NCI-H345 treated with DMSO at 0.1 percent for 48 hours (cell line): ENCODE measurements around the gene ASMT.
"Not testable (repeated sequence)": the region's sequence is repeated elsewhere in the genome, so short reads cannot be mapped to it uniquely, and the experiment has no call there.

Experiments
- DNase-seq: peaks from one replicate; lab custom pipeline; 2025; ENCODE audit not compliant: unreplicated experiment; lab: John Stamatoyannopoulos, UW

The ASMT gene

DNA sequence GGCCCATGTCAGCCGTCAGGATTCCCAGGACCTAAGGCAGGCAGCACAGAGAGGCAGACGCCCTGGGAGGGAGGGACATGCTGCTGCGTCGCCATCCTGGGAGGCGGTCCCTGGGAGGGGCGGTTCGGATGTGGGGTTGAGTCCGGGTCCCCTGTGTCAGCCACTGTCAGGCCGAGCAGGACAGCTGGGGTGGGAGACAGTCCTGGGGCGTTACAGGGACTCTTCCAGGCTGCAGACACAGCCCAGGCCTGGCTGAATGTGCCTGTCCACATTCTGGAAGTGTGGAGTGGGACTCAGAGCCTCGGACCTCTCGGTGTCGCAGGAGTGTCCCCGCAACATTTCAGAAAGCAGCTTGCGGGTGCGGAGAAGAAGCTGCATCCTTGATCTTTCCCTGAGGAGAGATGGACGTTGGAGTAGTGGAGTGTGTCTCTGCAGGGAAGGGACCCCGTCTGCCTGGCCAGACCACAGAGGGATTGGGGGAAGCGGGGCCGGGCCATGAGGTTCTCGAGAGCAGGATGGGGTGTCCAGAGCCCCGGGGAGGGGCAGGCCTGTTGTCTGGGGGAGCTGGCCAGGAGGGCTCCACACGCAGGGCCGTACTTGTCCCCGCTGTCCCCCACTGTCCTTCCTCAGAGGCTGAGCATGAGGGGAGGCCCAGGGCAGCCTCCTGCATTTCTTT is 17.4 kb upstream of the ASMT start:
- no peak for DNase-seq

DNA sequence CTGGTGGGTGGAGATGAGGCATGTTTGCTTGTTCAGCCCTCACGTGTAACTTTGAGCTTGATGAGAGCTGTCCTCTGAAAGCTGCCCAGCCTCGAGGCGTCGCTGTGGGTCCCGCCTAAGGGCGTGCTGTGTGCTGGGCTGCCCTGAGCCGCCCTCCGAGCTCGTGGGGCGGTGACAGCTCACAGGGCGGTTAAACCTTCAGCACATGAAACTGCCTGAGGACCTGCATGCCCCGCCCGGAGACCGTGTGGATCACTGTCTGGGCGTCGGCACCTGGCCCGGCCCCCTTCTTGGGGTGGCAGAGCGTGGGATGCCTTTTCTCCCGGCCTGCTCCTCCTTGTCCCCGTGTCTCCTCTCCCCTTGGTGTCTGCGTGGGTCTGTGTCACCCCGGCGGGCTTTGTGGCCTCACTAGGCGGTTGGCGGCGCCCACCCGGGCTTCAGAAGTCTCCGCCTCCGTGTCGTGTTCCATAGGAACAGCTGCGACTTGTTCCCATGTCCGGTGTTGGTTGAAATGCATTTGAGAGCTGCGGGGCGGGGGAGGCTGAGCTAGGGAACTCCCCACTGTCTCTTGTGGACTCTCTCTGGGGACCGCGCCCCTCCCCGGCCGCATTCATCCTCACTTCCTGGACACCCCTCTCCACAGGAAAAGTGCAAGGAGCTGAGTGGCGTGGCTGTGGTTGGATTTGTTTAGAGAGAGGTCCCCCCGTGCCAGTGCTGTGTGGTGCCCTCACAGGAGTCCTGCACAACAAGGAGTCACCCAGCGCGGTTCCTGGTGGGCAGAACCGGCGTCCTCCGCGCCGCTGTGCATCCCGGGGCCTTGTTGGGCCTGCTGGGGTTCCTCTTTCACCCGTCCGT is 16.6 kb upstream of the ASMT start:
- no peak for DNase-seq

DNA sequence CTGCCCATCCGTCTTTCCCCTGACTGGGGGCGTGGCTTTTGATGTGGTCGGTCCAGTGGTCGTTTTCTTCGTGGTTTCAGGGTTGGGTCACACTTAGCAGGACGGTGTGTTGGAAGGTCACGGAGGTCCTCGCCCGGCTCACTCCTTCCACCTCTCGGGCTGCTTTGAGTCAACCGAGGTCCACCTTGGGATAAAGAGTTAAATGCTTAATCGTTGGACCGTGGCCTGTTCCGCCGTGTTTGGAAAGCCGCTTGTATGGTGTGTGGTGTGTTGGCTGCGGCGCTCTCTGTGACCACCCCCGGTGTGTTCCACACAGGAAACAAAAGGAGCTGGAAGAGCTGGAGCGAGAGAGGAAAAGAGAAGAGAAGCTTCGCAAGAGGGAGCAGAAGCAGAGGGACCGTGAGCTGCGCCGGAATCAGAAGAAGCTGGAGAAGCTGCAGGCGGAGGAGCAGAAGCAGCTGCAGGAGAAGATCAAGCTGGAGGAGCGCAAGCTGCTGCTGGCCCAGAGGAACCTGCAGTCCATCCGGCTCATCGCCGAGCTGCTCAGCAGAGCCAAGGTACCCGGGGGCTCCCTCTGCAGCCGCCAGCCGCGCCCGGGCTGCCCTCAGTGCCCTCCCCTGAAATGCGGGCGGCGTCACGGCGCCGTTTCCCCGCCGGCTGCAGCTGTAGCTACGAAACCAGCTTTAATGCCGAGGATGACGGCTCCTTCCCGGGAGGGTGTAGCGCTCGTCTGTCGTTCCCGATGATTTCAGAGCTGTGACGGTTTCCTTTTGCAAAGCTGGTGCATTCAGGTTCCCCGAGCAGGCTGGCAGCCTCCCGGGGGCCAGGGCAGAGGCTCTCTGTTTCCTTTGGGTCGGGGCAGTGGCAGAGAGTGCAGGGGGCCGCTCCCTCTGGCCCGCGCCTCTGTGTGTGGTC is 15.7 kb upstream of the ASMT start:
- DNase-seq: no peak

DNA sequence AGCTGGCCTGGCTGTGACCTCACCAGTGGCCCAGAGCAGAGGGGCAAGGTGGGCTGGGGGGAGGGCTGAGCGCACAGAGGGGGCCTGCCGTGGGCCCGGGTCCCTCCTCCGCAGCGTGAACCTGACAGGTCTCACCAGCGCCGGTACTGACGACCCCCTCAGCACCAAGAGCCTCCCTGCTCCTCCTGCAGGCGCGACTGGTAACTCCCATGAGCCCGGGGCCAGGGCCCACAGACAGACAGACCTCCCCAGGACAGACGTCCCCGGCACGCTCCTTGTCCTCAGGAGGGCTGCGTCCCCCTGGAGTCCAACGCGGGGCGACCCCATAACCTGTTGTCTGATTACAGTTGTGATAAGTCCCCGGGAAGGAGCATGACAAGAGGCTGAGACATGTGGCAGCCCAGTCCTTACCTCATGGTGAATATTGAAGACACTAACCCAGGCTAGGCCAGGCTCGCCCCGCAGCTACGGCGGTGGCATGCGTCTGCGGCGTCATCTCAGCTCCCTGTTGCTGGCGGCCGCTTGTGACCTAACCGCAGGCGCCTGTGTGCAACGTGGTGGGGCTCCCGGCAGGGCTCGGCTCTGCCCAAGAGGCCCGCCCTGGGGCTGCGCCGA is 15.0 kb upstream of the ASMT start:
- no peak for DNase-seq

DNA sequence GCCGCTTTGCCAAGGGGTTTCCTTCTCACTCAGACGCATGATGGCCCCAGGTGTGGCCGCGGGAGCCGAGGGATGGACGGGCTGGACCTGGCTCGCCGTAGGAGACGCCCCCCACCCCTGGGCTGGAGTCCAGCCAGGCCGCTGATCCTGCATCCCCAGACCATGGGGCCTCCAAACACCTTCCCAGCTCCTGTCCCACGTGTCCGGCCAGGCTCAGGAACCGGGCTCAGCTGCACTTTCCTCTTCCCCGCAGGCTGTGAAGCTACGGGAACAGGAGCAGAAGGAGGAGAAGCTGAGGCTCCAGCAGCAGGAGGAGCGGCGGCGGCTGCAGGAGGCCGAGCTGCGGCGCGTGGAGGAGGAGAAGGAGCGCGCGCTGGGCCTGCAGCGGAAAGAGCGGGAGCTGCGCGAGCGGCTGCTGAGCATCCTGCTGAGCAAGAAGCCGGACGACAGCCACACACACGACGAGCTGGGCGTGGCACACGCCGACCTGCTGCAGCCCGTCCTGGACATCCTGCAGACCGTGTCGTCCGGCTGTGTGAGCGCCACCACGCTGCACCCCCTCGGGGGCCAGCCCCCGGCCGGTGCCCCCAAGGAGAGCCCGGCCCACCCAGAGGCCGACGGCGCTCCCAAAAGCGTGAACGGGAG is 14.3 kb upstream of the ASMT start:
- DNase-seq: no peak

DNA sequence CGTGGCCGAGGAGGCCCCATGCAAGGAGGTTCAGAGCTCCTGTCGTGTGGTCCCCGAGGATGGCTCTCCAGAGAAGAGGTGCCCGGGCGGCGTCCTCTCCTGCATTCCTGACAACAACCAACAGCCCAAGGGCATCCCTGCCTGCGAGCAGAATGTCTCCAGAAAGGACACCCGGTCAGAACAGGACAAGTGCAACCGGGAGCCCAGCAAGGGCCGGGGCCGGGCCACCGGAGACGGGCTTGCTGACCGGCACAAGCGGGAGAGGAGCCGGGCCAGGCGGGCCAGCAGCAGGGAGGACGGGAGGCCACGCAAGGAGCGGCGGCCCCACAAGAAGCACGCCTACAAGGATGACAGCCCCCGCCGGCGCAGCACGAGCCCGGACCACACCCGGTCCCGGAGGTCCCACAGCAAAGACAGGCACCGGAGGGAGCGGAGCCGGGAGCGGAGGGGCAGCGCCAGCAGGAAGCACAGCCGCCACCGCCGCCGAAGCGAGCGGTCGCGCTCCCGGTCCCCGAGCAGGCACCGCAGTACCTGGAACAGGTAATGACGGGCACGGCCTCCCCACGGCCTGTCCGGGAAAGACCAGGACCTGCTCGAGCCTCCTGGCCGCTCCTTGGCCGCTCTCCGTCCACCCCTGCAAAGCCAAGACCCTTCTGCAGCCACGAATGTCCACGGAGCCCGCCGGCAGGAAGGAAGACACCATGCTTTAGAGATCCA is 13.7 kb upstream of the ASMT start:
- DNase-seq: no peak

DNA sequence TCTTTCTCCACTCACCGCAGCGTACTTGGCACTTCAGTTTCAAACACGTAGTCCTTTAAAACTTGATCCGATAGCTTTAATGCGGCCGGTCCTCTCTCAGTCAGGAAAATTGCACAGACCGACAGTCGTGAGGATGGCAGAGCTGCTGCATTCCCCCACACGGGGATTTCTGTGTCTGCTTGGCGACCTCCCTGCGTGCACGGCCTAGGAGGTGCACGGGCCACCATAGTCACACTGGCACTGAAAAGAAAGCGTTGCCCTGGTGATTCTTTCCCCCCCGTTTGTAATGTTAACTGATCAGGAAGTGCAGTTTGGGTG is 13.1 kb upstream of the ASMT start:
- no peak for DNase-seq

DNA sequence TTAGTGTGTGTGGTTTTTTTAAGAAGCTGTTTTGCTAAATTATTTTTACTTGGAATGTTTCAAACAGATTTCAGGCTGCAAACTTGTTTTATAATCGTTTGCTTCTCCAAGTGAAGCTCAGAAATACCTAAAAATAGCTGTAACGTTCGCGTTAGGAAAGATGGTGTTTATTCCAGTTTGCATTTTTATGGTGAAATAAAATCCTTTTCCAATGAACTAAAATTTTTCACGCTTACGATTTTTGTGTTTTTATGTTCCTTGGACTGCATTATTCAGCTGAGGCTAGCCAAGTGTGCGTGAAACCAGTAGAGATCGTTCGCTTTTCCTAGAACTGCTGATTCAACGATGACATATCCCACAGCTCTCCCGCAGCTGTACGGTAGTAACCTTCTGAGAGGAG is 12.6 kb upstream of the ASMT start:
- DNase-seq: no peak

DNA sequence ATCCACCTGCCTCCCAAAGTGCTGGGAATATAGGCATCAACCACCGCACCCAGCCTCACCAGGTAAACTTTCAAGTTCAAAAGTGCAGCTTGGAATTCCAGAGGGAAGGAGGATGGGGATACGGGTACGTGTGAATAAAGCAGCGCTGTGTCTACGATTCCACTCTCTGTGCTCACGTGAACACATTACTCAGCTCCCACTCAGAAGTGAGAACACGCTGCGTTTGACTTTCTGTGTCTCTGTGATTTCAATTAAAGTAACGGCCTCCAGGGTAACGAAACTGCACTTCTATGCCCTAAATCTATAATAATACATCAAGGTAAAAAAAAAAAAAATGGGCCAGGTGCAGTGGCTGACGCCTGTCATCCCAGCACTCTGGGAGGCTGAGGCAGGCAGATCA is 8.4 kb upstream of the ASMT start:
- DNase-seq: no peak

DNA sequence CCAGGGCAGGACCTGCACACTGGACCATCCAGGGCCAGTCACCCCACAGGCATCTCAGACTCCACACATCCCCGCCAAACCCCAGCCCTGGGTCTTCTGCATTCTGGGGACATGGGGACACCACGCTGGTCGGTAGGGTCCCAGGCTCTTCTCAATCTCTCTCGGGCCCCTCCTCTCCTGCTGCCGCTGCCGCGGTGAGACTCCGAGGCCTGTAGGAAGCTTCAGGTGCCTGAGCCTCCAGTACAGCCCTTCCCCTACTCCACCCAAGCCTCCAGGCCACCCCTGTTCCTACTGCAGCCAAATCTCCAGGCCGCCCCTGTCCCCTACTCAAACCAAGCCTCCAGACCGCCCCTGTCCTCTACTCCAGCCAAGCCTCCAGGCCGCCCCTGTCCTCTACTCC is 5.5 kb upstream of the ASMT start:
- no peak for DNase-seq

DNA sequence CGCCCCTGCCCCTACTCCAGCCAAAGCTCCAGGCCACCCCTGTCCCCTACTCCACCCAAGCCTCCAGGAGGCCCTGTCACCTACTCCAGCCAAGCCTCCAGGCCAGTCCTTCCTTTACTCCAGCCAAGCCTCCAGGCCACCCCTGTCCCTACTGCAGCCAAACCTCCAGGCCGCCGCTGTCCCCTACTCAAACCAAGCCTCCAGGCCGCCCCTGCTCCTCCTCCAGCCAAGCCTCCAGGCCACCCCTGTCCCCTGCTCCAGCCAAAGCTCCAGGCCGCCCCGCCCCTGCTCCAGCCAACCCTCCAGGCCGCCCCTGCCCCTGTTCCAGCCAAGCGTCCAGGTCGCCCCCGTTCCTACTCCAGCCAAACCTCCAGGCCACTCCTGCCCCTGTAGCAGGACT is 5.1 kb upstream of the ASMT start:
- no peak for DNase-seq

DNA sequence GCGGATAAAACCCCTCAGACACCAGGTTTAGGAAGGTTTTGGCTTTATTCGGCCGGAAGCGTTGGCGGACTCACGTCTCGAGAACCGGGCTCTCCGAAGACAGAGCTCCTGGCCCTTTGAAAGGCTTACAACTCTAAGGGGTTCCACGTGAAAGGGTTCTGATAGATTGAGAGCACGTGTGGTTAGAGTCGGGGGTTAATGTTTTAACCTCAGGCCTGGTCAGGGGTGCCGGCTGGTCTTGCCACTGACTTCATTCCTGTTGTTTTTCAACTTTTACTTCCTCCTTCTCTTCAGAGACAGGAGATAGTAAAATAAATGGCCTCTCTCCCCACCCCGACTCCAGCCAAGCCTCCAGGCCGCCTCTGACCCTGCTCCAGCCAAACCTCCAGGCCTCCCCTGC is 4.7 kb upstream of the ASMT start:
- DNase-seq: no peak

DNA sequence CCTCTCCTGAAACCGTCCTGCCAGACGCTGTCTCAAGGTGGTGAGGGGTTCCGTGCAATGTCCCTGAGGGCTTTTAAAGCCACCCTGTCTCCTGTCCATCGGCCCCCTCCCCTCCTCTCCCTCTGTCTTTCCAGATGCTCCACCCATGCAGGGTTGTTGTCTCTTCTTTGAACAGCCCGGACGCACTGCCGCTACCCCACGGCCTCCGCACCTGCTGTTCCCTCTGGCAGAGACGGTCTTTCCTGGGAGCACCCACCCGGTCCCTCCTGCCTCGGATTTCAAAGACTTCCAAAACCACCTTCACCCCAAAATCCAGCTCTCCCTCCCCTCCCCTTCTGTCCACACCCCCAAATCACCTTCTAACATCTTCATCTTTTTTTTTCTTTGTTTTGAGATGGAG is 4.1 kb upstream of the ASMT start:
- DNase-seq: no peak

DNA sequence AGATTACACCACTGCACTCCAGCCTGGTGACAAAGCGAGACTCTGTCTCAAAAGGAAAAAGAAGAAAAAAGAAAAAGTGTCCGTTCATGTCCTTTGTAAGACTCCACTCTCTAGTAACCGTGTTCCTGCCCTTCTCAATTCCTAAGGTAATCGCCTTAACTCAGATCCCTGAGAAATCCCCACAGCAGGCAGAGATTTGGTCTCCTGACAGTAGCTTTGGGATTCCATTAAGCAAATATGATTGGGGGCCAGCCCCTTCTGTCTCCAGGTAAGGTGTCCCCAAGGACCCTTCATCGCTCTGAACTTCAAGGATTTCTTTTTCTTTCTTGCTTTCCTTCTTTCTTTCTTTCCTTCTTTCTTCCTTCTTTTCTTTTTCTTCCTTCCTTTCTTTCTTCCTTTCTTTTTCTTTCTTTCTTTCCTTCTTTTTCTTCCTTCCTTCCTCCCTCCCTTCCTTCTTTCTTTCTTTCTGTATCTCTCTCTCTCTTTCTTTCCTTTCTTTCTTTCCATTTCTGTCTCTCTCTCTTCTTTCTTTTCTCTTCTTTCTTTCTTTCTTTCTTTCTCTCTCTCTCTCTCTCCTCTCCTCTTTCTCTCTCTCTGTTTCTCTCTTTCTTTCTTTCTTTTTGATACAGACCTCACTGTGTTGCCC is 2.1 kb upstream of the ASMT start:
- DNase-seq: no peak

DNA sequence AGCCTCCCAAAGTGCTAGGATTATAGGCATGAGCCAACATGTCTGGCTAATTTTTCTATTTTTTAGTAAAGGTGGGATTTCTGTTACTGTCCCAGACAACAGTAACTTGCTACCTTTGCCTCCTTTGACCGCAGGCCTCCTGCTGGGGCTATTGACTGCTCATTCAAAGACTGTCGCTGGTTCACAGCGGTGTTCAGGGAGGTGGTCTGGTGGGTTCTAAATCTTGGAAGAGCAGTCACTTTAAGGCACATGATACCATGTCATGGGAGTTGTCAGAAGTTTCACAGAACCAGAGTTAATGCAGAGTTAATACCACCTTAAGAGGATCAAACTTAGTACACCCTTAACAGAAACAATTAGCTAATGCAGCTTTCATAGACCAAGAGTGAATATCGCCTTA is 3.8 kb downstream of the ASMT start:
- no peak for DNase-seq

DNA sequence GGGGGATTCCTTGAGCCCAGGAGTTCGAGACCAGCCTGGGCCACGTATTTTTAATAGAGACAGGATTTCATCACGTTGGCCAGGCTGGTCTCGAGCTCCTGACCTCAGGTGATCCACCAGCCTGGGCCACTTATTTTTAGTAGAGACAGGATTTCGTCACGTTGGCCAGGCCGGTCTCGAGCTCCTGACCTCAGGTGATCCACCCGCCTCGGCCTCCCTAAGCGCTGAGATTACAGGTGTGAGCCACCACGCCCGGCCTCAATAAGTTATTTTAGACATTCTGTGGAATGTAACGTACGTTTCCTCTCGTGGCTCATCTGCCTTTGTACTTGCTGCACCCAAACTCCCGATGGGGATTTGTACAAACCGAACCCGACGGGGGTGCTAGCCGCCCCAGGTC is 8.8 kb downstream of the ASMT start:
- no peak for DNase-seq

DNA sequence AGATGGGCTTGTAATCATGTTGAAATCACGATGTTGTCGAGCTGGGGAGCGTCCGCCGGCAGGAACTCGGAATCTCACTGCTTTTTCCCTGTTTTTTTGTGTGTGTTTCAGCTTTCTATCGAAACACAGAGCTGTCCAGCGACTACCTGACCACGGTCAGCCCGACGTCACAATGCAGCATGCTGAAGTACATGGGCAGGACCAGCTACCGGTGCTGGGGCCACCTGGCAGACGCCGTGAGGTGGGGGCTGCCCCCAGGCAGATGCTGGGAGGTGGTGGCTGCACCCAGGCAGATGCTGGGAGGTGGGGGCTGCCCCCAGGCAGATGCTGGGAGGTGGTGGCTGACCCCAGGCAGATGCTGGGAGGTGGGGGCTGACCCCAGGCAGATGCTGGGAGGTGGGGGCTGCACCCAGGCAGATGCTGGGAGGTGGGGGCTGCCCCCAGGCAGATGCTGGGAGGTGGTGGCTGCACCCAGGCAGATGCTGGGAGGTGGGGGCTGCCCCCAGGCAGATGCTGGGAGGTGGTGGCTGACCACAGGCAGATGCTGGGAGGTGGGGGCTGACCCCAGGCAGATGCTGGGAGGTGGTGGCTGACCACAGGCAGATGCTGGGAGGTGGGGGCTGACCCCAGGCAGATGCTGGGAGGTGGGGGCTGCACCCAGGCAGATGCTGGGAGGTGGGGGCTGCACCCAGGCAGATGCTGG is 9.4 kb downstream of the ASMT start:
- not testable (repeated sequence) for DNase-seq

DNA sequence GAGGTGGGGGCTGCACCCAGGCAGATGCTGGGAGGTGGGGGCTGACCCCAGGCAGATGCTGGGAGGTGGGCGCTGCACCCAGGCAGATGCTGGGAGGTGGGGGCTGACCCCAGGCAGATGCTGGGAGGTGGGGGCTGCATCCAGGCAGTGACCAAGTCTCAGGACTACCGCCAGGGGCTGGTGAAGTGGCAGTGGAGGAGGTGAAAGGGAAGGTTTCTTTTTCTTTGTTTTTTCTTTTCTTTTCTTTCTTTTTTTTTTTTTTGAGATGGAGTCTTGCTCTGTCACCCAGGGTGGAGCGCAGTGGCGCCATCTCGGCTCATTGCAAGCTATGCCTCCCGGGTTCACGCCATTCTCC is 10.0 kb downstream of the ASMT start:
- not testable (repeated sequence) for DNase-seq

DNA sequence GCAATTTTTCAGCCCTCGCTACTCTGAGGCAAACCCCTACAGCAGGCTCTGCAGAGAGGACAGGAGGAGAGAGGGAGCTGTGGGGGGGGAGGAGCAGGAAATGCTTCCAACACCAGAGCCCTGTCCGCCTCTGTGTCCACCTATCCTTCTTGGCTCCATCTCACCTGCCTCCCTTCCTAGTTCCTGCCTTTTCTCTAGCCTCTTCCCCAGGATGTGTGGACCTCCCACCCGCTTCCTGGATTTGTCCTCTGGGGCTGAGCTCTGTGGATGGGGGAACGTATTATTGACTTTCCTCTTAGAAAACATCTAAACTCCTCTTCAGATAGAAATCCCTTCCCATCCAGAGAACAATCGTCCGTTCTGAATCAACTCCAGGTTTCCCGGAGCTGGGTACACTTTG is 14.4 kb downstream of the ASMT start:
- DNase-seq: no peak
